HFF-Myc (cell line): ENCODE data around the gene UCKL1.

Experiments
- DNase-seq: peaks from one replicate; pipeline ENCODE4 v3.0.0-alpha.2; 2011; ENCODE audit warnings: low read depth; ENCODE audit errors: extremely low read depth
- H3K4me3 ChIP-seq: replicated peaks from 2 replicates; pipeline ENCODE4 v1.5.1; 2011; ENCODE audit warnings: low read depth, mild to moderate bottlenecking, control low read depth, low read length
- CTCF ChIP-seq: IDR thresholded peaks from 2 replicates; pipeline ENCODE4 v1.5.1; 2012; ENCODE audit warnings: mild to moderate bottlenecking, low read depth, low read length, control low read depth; ENCODE audit errors: missing control alignments

The UCKL1 gene

DNA sequence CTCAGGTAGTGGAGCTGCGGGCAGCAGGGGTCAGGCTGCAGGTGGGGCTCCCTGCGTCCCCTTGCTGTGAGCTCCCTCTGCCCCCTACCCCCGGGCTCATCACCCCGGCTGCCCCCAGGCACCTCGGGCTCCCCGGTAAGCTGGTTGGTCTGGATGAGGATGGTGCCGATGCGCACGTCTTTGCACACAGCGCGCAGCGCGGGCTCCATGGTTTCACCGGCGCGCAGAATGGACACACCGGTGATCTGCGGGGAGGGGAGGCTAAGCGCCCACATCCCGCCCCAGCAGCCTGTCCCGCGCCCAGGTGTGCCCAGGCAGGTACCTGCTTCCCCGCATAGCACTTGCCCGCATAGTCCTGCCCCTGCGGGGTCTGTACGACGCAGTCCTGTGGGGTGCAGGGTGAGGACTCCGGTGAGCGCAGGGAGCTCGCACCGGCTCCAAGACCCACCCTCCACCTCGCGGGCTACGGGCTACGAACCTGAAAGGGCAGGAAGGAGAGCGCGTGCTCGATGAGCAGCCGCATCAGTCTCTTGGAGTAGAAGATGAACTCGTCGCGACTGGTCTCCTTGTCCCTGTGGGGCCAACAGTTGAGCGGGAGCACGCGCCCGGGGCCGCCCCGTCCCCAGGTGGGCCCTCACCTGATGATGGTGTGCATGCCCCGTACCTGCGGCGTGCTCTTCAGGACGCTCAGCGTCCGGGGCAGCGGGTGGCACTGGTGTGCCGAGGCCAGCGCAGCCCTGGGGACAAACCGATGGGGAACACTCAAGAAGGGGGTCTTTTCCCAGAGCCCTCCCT, 15.5 kb downstream of the UCKL1 start:
- no peak for TF ChIP-seq CTCF
- no peak for DNase-seq
- no peak overlapping the region for H3K4me3 ChIP-seq

DNA sequence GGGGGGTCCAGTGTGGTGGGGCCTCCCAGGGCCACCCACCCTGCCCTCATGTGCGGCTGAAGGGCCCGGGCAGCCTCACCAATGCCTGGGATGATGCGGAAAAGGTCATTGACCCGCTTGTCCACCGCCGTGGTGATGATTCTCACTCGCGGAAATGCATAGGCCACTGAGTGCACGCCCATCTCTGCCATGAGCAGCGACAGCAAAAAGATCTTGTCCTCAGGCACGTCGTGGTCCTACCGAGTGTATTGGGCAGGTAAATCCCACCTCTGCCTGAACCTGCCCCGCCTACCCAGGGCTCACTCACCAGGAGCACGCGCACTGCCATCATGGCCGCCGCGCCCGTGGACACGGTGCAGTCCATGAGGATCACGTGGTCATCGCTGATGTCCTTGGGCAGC, 16.1 kb downstream of the UCKL1 start:
- DNase-seq = no peak
- H3K4me3 ChIP-seq = no peak overlapping the region
- TF ChIP-seq CTCF = no peak

- DNase-seq = no peak
- TF ChIP-seq CTCF = no peak
- H3K4me3 ChIP-seq = no peak overlapping the region
Measured at GRCh38 chr20:63939061-63939935, 16.9 kb downstream of the UCKL1 start.

GRCh38 chr20:63937596-63937995, 18.6 kb downstream of the UCKL1 start:
- H3K4me3 ChIP-seq = no peak overlapping the region
- TF ChIP-seq CTCF = no peak
- no peak for DNase-seq

DNA sequence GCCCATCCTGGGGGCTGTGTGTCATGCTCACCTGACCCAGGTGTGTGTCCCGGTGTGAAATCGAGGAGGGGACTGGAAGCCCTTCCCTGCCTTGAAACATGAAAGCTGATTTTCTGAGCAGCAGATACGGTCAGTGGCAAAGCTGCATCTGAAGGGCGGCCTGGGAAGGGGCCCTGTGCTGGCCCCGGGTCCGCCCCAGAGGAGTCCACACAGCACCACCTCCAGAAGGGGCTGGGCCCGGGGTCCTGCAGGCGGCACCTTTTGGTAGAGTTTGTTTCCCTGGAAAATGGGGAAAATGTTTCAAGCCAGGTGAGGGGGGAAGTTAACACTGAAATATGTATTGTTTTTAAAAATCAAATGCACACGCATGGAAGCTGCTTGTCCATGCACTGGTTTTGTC, 20.8 kb downstream of the UCKL1 start:
- TF ChIP-seq CTCF = no peak

DNA sequence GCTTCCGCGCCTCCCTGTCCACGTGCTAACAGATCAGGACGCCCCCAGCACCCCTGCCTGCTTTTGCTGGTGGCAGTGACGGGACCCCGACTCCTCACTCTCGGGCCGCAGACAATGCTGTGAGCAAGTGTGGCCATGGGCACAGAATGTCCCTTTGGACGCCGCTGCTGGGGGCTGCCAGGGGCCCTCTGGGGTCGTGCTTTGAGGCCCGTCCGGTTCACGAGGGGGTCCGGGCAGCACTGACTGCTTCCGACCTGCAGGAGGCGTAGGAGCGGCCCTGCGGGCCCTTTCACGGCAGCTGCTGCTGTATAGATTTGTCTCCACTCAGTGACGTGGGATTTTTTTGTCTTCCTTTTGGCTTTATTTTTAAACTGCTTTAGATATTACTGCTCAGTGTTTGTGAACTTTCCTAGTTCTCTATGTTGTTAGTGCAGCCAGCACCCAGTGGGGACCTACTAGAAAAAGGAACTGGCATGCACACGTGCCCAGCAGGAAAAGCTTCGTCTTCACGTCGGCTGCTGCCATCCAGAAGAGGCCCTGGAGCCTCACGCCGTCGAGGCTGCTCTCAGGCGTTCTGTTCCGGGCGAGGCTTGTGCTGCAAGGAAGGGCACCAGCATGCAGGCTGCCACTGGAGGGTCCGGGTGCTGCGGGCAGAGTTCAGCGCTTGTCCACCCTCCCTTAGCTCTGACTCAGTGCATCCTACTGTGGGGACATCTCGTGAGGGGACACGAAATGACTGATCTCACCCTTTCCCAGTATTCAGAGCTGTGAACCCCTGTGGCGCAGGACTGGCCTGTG, 21.7 kb downstream of the UCKL1 start:
- H3K4me3 ChIP-seq = no peak overlapping the region
- peak; percentile 36 for TF ChIP-seq CTCF
- DNase-seq = no peak

More for the DNA sequence above, 20.8 kb downstream of the UCKL1 start:
- H3K4me3 ChIP-seq = no peak overlapping the region
- no peak for DNase-seq
